HG03280 (cell line): ENCODE measurements around the gene ANKMY1.
"Not testable (repeated sequence)": the region's sequence is repeated elsewhere in the genome, so short reads cannot be mapped to it uniquely, and the experiment has no call there.

ENCODE experiments used
- ATAC-seq: cut with Tn5 transposase; IDR thresholded peaks from one replicate; pipeline ENCODE4 v1.9.1; 2021; ENCODE audit warnings: mild to moderate bottlenecking, moderate library complexity; ENCODE audit not compliant: unreplicated experiment

The ANKMY1 gene

GRCh38 chr2:240569998-240570530 lies 12.3 kb upstream of the ANKMY1 start:
- ATAC-seq, result no peak

GRCh38 chr2:240569523-240569997 lies 11.8 kb upstream of the ANKMY1 start:
- no peak for ATAC-seq

GRCh38 chr2:240568678-240569522 lies 11.1 kb upstream of the ANKMY1 start:
- peak; percentile 27 for ATAC-seq

- peak; percentile 38 for ATAC-seq
These were observed 10.3 kb upstream of the ANKMY1 start, which contains the start of gene RNPEPL1 for GRCh38 chr2:240567872-240568677. Gene RNPEPL1, plus strand, starts transcription at chr2:240568484. Its CDS starts 103 bp downstream, at chr2:240568587.

GRCh38 chr2:240567137-240567871 lies 9.5 kb upstream of the ANKMY1 start:
- no peak for ATAC-seq

- peak; percentile 55 for ATAC-seq
These were observed 8.7 kb upstream of the ANKMY1 start for GRCh38 chr2:240566203-240567136.

- ATAC-seq, result no peak
These were observed 7.8 kb upstream of the ANKMY1 start for GRCh38 chr2:240565333-240566202.

GRCh38 chr2:240564561-240565332 lies 7.0 kb upstream of the ANKMY1 start:
- no peak for ATAC-seq

GRCh38 chr2:240563951-240564560 lies 6.3 kb upstream of the ANKMY1 start:
- no peak for ATAC-seq

GRCh38 chr2:240563231-240563630 lies 5.4 kb upstream of the ANKMY1 start:
- ATAC-seq, result not testable (repeated sequence)

- ATAC-seq, result peak; percentile 0
These were observed 3.7 kb upstream of the ANKMY1 start for GRCh38 chr2:240561325-240561971.

- peak; percentile 60 for ATAC-seq
These were observed 2.9 kb upstream of the ANKMY1 start for GRCh38 chr2:240560480-240561324.

- ATAC-seq, result peak; percentile 58
These were observed 2.3 kb upstream of the ANKMY1 start, which contains the start of gene DUSP28 for GRCh38 chr2:240560084-240560479. Gene DUSP28, plus strand, starts transcription at chr2:240560357. Its CDS starts 328 bp downstream, at chr2:240560685.

- no peak for ATAC-seq
These were observed 1.5 kb upstream of the ANKMY1 start for GRCh38 chr2:240559286-240559685.

- no peak for ATAC-seq
These were observed 511 bp upstream of the ANKMY1 start for GRCh38 chr2:240558236-240558761.
